Stimulated activated naive B cell treated with anti-CD40 and anti-IgM and Interleukin-4, amounts not matched to agents 10 μg/mL and 1 μg/mL and 100 μg/mL, for 72 hours (primary cell): ENCODE data around the gene ZFP28.

Experiments
- ATAC-seq, 2 donors: fragments of 150-1000 bp; cut with Tn5 transposase; replicated peaks; 2 replicates each; pipeline ENCODE4 v1.10.0; 2021; ENCODE audit warnings: moderate library complexity in 1 of 2
- DNase-seq: peaks from one replicate; pipeline ENCODE4 v3.0.0; 2021
- H3K27ac Mint-ChIP-seq: one replicate; pipeline ENCODE4 v1.8.0; 2022; ENCODE audit warnings: mild to moderate bottlenecking, mixed read lengths
- H3K27me3 Mint-ChIP-seq, 2 donors: one replicate each; pipeline ENCODE4 v1.8.0; 2022; ENCODE audit warnings: mixed read lengths in 2 of 2
- H3K36me3 Mint-ChIP-seq, 2 donors: one replicate each; pipeline ENCODE4 v1.8.0; 2022; ENCODE audit warnings: mixed read lengths in 2 of 2, mild to moderate bottlenecking in 1 of 2
- H3K4me1 Mint-ChIP-seq, 2 donors: one replicate each; pipeline ENCODE4 v1.8.0; 2022; ENCODE audit warnings: mixed read lengths in 2 of 2, mild to moderate bottlenecking in 1 of 2
- H3K4me3 Mint-ChIP-seq, 2 donors: one replicate each; pipeline ENCODE4 v1.8.0; 2022; ENCODE audit warnings: mild to moderate bottlenecking in 2 of 2, mixed read lengths in 2 of 2, moderate library complexity in 1 of 2
- H3K9me3 Mint-ChIP-seq, 2 donors: one replicate each; pipeline ENCODE4 v1.8.0; 2022; ENCODE audit warnings: mixed read lengths in 2 of 2, mild to moderate bottlenecking in 1 of 2

ZFP28 gene

DNA sequence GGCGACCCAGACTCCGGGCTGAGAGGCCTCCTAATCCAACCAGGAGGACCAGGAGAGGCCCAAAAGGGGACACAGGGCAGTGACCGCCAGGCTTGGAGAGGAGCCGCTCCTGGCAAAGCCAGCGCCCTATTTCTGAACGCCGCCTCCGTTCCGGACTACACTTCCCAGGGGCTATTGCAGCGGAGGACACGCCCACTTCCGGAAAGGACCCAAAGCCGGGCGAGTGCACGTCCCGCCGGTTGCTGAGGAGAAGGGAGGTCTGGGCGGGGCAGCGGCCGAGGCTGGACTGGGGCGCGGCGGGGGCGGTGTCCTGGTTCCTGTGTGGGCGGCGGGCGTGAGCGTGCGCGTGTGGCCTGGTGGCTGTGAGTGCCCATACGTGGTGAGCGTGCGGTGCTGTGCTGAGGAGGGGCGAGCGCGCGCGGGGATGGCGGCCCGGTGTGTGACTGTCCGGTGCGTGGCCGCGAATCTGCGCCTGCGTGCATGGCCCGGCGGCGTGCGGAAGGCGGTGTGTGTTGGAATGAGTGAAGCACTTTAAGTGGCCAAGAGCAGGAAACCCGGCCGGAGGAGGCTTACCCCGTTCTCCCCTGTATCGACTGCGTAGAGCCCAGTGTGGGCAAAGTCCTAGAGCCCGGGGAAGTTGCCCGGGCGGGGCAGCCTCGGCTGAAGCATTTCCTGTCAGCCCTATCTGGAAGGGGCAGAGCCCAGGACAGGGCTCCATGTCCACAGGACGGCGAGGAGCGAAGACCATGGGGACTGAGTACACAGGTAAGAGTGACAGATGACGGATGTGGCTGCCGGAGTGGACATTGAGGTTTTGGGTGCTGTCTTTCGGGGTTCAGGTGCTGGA is 28.7 kb downstream of the ZFP28 start, which contains the start of gene ZNF470:
Gene ZNF470 (plus strand): TSS at position 195 of the 847 bp plus-strand sequence. CDS start 2,844 bp downstream, outside the sequence.
- Mint-ChIP-seq H3K36me3 (peaks cover 63 to 80% of the 10 kb centered on the region in 2 donors), H3K27me3 (no peaks in the 10 kb centered on the region), H3K9me3 (peaks cover 30 to 34% of the 10 kb centered on the region in 2 donors), H3K27ac (peak within 1 kb of the TSS; percentile 97), H3K4me1 (peaks cover 6 to 10% of the 10 kb centered on the region in 2 donors), H3K4me3 (peak within 1 kb of the TSS; percentile 96 to 97)
- peak; percentile 95 to 97 for ATAC-seq
- DNase-seq, result peak; percentile 91

GRCh38 chr19:56572589-56572988 is 33.8 kb downstream of the ZFP28 start:
- Mint-ChIP-seq H3K27me3 (no peaks in the 10 kb centered on the region), H3K36me3 (peaks cover 75 to 90% of the 10 kb centered on the region in 2 donors), H3K9me3 (peaks cover 33 to 37% of the 10 kb centered on the region in 2 donors), H3K4me3 (no peak overlapping the region), H3K27ac (no peak overlapping the region), H3K4me1 (peaks cover 3 to 5% of the 10 kb centered on the region in 2 donors)
- DNase-seq (no peak), ATAC-seq (no peak)

DNA sequence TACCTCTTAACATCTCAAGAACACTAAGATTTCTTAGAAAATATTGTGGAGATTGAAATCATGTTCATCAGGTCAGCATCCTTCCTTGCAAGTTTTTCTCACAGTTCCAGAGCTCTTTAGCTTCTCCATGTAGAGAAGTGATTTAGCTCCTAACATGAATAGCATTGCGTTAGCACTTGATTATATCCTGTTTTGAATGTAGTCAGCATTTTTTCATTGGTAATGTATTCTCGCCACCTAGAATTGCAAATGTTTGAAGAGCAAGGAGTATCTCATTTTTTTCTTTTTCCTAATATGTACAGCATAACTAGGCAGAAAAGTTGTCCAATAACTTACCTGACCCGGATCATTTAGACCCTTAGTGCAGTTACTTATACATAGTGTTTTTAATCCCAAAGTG is 35.2 kb downstream of the ZFP28 start:
- peaks cover 38 to 39% of the 10 kb centered on the region in 2 donors for H3K9me3 Mint-ChIP-seq
- H3K4me1 Mint-ChIP-seq, result no peaks in the 10 kb centered on the region
- H3K27ac Mint-ChIP-seq, result no peak overlapping the region
- ATAC-seq (no peak), DNase-seq (no peak)
- no peaks in the 10 kb centered on the region for H3K27me3 Mint-ChIP-seq
- H3K36me3 Mint-ChIP-seq, result peaks cover 73 to 91% of the 10 kb centered on the region in 2 donors
- H3K4me3 Mint-ChIP-seq, result no peak overlapping the region

DNA sequence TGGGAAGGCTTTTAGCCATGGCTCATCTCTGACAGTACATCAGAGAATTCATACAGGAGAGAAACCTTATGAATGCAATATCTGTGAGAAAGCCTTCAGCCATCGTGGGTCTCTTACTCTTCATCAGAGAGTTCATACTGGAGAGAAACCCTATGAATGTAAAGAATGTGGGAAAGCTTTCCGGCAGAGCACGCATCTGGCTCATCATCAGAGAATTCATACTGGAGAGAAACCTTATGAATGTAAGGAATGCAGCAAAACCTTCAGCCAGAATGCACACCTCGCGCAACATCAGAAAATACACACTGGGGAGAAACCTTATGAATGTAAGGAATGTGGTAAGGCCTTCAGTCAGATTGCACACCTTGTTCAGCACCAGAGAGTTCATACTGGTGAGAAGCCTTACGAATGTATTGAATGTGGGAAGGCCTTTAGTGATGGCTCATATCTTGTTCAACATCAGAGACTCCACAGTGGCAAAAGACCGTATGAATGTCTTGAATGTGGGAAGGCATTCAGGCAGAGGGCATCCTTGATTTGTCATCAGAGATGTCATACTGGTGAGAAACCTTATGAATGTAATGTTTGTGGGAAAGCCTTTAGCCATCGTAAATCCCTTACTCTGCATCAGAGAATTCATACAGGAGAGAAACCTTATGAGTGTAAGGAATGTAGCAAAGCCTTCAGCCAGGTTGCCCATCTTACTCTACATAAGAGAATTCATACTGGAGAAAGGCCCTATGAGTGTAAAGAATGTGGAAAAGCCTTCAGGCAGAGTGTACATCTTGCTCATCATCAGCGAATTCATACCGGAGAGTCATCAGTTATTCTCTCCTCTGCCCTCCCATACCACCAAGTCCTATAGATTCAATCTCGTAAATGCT is 39.2 kb downstream of the ZFP28 start:
- Mint-ChIP-seq H3K27ac (no peak overlapping the region), H3K27me3 (no peaks in the 10 kb centered on the region), H3K4me3 (no peak overlapping the region), H3K4me1 (no peaks in the 10 kb centered on the region), H3K9me3 (peaks cover 34 to 38% of the 10 kb centered on the region in 2 donors), H3K36me3 (peaks cover 57 to 78% of the 10 kb centered on the region in 2 donors)
- DNase-seq (no peak), ATAC-seq (no peak)

GRCh38 chr19:56594446-56594782 is 55.7 kb downstream of the ZFP28 start:
- no peak for ATAC-seq
- Mint-ChIP-seq H3K36me3 (peaks cover 7 to 24% of the 10 kb centered on the region in 2 donors), H3K27me3 (peaks cover 6 to 12% of the 10 kb centered on the region in 2 donors), H3K9me3 (peaks cover 14 to 23% of the 10 kb centered on the region in 2 donors), H3K27ac (peak overlapping the region; percentile 85), H3K4me1 (peaks cover 20 to 33% of the 10 kb centered on the region in 2 donors), H3K4me3 (peak overlapping the region; percentile 86 to 96)
- no peak for DNase-seq

DNA sequence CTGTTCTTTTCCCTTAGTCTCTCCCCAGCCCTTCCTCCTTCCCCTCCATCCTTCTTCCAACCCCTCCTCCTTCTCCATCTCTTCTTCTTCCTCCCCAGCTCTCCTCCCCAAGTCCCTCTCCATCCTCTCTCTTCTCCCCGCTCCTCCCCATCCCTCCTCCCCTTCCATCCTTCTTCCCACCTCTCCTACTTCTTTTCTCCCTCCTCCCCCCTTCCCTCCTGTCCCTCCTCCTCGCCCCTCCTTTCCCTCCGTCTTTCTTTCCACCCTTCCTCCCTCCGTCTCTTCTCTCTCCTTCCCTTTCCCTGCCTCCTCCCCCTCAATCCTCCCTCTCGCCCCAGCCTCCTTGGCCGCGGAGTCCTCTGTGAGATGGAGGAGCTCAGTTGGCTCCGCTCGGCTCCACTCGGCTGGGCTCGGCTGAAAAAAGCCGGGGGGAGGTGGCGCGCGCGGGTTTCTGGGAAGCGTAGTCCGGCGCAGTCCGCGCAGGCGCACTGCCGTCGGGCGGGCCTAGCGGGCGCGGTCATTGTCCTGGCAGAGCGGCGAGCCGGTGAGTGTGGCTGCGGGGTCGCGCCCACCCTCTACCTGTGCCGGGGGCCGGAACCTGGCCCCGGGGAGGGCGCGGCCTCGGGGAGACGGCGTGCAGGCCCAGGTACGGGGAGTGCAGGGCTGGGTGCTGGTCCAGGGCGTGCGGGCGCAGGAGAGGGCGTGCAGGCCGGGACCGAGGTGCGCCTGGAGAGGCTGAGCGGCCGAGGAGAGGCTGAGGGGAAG is 56.2 kb downstream of the ZFP28 start, which contains the start of gene ZNF71:
Gene ZNF71 (plus strand): TSS at position 520 of the 765 bp plus-strand sequence. CDS start 6,257 bp downstream, outside the sequence.
- Mint-ChIP-seq H3K4me1 (peaks cover 20 to 33% of the 10 kb centered on the region in 2 donors), H3K27ac (peak within 1 kb of the TSS; percentile 85), H3K4me3 (peak within 1 kb of the TSS; percentile 86 to 96), H3K27me3 (peaks cover 6 to 10% of the 10 kb centered on the region in 2 donors), H3K36me3 (peaks cover 7 to 27% of the 10 kb centered on the region in 2 donors), H3K9me3 (peaks cover 13 to 23% of the 10 kb centered on the region in 2 donors)
- DNase-seq, result peak; percentile 88
- ATAC-seq, result peak; percentile 96 to 97

GRCh38 chr19:56595548-56595899 is 56.8 kb downstream of the ZFP28 start:
- Mint-ChIP-seq H3K36me3 (peaks cover 9 to 27% of the 10 kb centered on the region in 2 donors), H3K9me3 (peaks cover 10 to 20% of the 10 kb centered on the region in 2 donors)
- DNase-seq, result no peak

GRCh38 chr19:56596676-56597075 is 57.9 kb downstream of the ZFP28 start:
- H3K27ac Mint-ChIP-seq, result no peak overlapping the region

More at GRCh38 chr19:56595548-56595899, 56.8 kb downstream of the ZFP28 start:
- Mint-ChIP-seq H3K27ac (peak overlapping the region; percentile 85), H3K4me1 (peaks cover 20 to 33% of the 10 kb centered on the region in 2 donors), H3K4me3 (peak overlapping the region; percentile 86 to 96), H3K27me3 (peaks cover 3 to 4% of the 10 kb centered on the region in 2 donors)
- ATAC-seq, result peak; percentile 44 to 54

DNA sequence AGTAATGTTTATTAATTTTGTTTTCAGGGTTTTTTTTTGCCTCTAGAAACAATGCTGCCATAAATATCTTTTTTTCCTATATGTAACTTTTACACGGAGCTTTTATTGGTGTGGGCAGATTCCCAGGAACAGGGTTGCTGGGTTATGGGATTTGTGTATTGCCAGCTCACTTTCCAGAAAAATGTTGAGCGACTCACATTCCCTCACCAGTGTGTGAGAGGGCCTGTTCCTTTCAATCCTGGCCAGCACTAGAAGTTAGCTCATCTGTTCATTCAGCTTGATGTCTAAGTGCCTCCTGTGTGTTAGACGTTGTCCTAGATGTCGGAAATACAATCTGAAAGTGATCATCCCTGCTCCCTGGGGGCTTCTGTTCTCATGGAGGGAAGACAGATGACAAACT is 58.9 kb downstream of the ZFP28 start:
- Mint-ChIP-seq H3K9me3 (peaks cover 5 to 18% of the 10 kb centered on the region in 2 donors), H3K4me1 (peaks cover 26 to 39% of the 10 kb centered on the region in 2 donors), H3K27ac (no peak overlapping the region), H3K4me3 (no peak overlapping the region), H3K36me3 (peaks cover 26 to 44% of the 10 kb centered on the region in 2 donors), H3K27me3 (no peaks in the 10 kb centered on the region)
- no peak for ATAC-seq
- no peak for DNase-seq

More at GRCh38 chr19:56596676-56597075, 57.9 kb downstream of the ZFP28 start:
- Mint-ChIP-seq H3K9me3 (peaks cover 8 to 18% of the 10 kb centered on the region in 2 donors), H3K36me3 (peaks cover 18 to 35% of the 10 kb centered on the region in 2 donors), H3K4me3 (no peak overlapping the region), H3K4me1 (peaks cover 25 to 39% of the 10 kb centered on the region in 2 donors), H3K27me3 (no peaks in the 10 kb centered on the region)
- DNase-seq (no peak), ATAC-seq (no peak)

DNA sequence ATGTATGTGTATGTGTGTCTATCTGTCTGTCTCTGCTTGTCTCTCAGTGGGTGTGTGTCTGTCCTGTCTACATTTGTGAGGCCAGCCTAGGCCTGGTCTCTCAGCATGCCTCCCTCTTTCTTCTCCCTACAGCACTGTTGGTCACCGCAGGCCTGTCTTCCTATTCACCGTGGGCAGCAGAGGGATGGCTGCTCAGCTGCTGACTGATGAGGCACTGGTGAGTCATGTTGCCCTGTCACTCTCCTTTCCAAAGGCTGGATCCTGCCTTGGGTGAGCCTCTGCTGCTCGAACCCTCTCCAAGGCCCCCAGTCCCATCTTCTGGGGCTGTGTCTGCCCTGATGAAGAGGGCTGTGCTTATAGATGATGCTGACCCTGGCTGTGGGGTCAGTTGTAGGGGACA is 62.6 kb downstream of the ZFP28 start:
- Mint-ChIP-seq H3K27me3 (no peaks in the 10 kb centered on the region), H3K9me3 (peaks cover 8 to 16% of the 10 kb centered on the region in 2 donors), H3K36me3 (peaks cover 38 to 67% of the 10 kb centered on the region in 2 donors), H3K27ac (no peak overlapping the region), H3K4me3 (no peak overlapping the region), H3K4me1 (peaks cover 10 to 16% of the 10 kb centered on the region in 2 donors)
- ATAC-seq (no peak), DNase-seq (no peak)

- H3K4me3 Mint-ChIP-seq, result no peak overlapping the region
- H3K27ac Mint-ChIP-seq, result no peak overlapping the region
- peaks cover 52 to 75% of the 10 kb centered on the region in 2 donors for H3K36me3 Mint-ChIP-seq
- DNase-seq (no peak), ATAC-seq (no peak)
- H3K4me1 Mint-ChIP-seq, result peaks cover 5 to 6% of the 10 kb centered on the region in 2 donors
- no peaks in the 10 kb centered on the region for H3K27me3 Mint-ChIP-seq
- H3K9me3 Mint-ChIP-seq, result peaks cover 9 to 17% of the 10 kb centered on the region in 2 donors
Measured at GRCh38 chr19:56603829-56604228, 65.1 kb downstream of the ZFP28 start.
